GM21423 (cell line): ENCODE results near the gene CCSER2.
"Not testable (repeated sequence)": the region's sequence is repeated elsewhere in the genome, so short reads cannot be mapped to it uniquely, and the experiment has no call there.

Experiments
- ATAC-seq: cut with Tn5 transposase; IDR thresholded peaks from one replicate; pipeline ENCODE4 v1.9.1; 2021; ENCODE audit warnings: mild to moderate bottlenecking, moderate library complexity; ENCODE audit not compliant: unreplicated experiment

The CCSER2 gene

DNA sequence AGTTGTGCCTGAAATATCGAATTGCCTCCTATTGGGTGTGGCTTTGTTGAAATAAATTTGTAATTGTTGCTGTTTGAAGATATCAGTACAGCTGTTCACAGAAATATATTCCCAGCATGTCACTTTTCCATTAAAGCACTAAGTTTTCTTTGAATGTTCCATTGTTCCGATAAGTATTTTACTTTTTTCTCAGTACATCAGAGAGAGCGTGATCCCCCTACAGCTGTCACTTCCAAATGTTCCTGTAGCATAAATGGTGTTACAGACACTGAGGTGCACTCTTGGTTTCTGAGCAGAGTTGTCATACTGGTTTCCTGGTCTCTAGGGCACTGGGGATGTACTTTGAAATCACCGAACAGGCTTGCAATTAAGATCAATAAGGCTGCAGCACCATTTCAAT is 189.2 kb downstream of the CCSER2 start:
- no peak for ATAC-seq

DNA sequence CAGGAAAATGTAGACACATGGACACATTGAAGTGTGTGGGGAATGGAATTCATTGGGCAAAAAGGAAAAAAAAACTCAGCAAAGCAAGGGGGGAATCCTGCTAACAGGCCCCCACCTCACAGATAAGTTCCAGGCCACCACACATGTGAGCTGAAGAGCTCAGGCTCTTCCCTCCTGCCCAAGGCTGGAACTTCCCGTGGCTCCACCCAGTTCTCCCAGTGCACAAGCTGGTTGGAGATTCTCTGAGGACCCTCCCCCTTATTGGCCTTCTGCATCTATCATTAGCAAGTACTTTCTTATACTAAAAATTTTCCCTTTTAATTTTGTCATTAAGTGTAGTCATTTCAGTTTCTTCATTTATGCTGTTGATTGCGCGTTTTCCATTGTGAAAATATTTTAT is 190.8 kb downstream of the CCSER2 start:
- no peak for ATAC-seq

DNA sequence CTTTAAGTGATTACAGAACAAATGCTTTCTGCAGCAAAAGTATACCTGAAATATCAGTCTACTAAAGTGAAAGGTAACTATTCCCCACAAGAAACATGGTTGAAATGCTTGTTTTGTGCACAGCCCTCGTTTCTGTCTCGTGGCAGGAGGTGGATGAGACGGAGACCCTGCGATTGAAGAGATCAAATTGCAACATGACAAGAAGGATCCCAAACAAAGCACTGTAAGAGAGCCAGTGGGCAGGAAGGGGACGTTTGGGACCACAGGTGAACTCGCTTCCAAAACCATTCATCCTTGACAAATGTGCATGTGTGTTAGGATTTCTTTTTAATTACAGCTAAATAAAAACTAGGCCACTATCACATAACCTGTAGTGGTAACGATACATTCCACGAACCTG is 192.6 kb downstream of the CCSER2 start:
- ATAC-seq, result no peak

DNA sequence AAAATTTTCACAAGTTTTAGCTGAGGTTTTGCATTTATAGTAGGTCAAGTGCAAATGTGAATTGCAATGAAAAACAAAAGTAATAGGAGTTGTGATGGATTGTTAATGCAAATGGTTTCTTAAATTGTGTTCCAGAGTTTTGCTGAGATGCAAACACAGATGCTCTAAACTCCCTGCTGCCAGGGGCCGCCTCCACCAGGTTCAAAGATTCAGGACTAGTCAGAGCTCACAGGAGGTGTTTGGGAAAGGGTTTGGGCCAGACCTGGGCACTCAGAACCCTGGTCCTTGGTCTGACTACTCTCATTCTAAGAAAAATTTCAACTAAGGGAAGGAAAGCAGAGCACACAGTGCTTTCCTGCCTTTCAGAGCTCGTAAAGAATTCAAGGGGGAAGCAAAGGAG is 193.1 kb downstream of the CCSER2 start:
- ATAC-seq, result no peak

DNA sequence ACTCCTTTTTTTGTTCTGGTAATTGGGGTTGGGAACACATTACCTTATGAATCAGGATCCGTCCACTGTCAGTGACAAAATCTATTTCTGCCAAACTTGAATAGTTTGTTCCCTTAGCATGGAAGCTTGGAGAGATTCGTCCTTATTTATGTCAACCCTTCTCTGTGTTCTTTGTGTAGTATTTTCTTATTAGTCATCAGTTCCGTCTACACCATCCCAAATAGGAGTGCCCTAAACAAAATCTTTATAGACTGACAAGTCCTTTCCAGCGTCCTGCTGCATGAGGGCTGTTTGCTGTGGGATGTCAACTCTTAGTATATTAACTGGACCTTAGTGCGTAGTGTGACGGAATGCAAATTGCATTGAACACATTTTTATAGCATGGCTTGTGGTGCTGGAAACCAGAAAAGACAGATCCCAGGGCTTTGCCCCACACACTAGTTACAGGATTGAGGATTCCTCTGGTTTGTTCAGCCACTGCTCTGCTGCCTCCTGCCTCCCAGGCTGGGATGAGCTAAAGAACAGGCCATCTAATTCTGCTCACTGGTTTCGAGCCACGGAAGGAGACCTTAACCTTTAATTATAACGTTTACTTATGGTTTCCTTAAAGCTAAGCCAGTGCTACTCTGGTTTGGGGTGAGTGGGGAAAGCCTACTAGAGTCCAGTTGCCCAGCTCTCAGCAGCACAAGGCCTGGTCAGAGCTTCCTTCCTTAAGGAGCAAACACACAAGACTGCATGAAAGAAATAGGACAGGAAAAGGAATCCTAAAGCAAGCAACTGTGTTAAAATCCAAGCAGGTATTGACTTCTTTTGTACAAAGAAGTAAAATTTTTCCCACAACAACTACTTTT is 194.4 kb downstream of the CCSER2 start:
- no peak for ATAC-seq

DNA sequence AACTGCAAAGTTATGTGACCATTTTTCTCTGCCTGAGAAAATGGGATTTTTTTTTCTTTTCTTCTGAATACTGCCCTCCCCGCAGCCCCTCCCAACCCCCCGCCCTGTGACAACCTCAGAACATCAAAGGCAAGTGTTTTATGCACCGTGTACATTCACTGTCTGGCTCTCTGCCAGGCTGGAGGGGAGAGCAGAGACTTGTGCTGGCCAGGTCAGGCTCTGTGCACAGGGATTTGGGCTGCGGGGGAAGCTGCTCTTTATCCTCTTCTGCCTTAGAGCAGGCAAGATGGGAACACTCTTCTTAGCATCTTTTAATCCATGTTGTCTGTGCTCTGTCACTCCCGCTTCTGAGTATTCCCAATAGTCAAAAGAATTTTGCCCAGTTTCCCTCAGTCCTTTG is 195.1 kb downstream of the CCSER2 start:
- ATAC-seq, result no peak

DNA sequence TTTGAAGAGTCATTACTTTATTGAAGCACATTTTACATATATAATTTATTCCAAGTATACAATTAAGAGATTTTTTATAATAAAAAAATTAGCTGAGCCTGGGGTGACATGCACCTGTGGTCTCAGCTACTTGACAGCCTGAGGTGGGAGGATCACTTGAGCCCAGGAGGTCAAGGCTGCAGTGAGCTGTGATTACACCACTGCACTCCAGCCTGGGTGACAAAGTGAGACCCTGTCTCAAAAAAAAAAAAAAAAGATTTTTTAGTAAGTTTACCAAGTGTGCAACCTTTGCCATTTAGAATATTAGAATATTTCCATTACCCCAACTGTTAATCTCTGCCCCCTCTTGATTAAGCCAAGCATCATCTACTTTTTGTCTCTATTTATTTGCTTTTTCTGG is 196.0 kb downstream of the CCSER2 start:
- ATAC-seq, result no peak

DNA sequence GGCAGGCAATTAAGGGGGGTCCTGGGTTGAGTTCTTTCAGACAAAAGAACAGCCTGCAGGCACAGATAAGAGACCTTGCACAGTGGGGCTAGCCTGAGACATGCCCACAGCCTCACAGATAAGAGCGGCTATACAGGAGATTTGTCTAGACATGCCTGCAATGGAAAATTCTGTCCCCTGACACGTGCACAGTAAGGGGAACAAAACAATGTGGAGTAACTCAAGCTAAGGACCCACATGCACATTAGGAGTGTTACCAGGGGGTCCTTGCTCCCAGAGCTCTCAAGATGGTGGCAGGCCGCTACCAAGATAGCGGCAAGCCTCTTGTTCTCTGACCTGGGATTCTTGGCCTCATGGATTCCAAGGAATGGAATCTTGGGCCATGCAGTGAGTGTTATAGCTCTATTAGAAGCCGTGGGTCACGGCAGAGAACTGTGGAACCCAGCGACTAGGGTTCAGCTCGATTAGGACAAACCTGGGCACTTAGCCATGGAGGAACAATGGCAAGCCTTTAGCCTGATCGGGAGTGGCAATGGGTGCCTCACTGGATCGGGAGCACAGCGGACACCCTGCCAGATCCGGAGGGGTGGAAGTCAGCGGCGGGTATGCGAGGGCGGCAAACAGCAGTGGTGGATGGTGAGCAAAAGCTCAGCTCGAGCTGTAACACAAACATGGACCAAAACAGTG is 196.9 kb downstream of the CCSER2 start:
- ATAC-seq, result no peak

DNA sequence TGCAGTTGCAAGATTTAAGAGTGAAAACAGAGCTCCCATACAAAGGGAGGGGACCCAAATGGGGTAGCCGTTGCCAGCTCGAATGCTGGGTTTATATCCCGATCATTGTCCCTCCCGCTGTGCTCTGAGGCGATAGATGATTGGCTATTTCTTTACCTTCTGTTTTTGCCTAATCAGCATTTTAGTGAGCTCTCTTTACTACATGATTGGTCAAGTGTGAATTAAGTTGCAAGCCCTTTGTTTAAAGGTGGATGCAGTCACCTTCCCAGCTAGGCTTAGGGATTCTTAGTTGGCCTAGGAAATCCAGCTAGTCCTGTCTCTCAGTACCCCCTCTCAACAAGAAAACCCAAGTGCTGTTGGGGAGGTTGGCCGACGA is 197.4 kb downstream of the CCSER2 start:
- ATAC-seq, result not testable (repeated sequence)

DNA sequence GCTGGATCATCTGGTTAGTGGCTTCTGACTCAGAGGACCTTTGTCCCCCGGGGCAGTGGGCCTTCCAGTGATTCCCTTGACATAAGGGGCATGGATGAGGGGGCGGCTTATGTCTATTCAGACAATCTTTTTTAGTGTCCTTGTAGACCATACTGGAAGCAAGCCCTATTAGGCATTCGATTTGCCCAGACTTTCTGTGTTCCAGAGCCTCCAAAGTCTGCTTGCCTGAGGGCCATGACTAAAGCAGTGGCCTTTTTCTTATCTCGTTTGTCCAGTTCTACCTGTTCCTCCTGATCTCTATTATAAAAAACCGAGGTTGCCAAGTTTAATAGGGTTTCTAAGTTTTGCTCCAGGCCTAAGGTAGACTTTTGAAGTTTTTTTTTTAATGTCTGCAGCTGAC is 199.0 kb downstream of the CCSER2 start:
- ATAC-seq, result not testable (repeated sequence)

DNA sequence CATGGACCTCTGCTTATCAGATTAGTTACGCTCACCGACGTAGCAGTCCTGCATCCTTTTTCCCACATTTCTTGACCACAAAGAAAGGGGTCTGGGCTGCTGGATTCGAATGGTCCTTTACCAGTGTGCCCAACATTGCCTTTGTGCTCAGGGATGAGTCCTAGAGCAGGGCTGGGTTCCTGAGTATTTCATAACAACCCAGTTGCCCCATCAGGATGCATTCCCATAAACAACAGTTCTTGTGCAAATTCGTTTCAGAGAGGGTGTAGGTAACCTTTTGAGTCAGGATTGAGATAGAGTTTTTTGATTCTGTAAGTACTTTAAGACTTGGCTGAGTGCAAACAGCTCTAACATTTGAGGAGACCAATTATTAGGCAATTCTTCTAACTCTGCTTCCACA is 200.1 kb downstream of the CCSER2 start:
- ATAC-seq, result not testable (repeated sequence)

DNA sequence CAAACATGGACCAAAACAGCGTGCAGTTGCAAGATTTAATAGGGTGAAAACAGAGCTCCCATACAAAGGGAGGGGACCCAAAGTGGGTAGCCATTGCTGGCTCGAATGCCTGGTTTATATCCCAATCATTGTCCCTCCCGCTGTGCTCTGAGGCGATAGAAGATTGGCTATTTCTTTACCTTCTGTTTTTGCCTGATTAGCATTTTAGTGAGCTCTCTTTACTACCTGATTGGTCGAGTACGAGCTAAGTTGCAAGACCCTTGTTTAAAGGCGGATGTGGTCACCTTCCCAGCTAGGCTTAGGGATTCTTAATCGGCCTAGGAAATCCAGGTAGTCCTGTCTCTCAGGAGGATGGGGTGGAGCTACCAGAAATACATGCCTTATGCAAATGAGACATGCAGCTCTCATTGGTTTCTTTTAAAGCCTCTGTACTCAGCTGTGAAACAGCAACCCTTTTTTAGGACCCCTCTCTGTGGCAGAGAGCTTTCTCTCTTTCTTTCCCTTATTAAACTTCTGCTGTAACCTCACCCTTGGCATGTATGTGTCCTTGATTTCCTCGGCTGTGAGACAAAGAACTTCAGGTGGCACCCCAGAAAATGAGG is 202.4 kb downstream of the CCSER2 start:
- no peak for ATAC-seq

DNA sequence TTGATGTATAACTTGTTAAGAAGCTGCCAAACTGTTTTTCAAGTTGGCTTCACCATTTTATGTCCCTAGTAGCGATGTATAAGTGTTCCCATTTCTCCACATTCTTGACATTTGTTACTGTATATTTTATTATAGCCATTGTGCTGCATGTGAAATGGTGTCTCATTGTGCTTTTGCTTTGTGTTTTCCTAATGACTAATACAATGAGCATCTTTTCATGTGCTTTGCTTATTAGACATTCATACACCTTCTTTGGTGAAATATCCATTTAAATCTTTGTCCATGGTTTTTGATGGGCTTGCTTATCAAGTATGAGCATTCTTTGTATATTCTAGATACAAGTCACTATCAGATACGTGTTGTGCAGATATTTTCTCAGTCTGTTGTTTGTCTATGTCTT is 203.0 kb downstream of the CCSER2 start:
- ATAC-seq, result no peak

DNA sequence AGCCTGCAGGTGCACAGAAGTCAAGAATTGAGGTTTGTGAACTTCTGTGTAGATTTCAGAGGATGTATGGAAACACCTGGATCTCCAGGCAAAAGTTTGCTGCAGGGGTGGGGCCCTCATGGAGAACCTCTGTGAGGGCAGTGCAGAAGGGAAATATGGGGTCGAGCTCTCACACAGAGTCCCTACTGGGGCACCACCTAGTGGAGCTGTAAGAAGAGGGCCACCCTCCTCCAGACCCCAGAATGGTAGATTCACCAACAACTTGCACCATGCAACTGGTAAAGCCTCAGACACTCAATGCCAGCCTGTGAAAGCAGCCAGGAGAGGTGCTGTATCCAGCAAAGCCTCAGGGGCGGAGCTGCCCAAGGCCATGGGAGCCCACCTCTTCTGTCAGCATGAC is 205.8 kb downstream of the CCSER2 start:
- ATAC-seq, result no peak

DNA sequence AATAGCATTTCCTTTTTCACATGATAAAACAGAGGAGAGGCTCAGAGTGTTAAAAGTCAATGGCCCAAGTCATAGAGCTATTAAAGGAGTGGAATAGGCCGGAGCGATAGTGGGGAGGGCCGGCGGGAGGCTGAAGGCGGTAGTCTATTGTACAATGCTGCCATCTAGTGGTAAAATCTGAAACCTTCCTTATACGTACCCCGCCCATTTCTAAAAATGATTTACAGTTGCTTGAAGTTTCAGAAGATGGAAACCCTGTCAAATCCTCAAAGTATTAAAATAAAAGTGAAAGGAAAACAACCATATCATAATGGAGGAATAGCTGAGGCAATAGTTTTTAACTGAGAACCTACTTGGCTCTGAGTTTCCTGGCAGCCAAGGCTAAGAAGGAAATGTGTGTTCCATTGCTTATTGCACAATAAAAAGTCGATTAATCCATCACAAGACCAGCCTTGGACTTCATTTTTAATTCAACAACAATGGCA is 209.1 kb downstream of the CCSER2 start:
- peak; percentile 73 for ATAC-seq

DNA sequence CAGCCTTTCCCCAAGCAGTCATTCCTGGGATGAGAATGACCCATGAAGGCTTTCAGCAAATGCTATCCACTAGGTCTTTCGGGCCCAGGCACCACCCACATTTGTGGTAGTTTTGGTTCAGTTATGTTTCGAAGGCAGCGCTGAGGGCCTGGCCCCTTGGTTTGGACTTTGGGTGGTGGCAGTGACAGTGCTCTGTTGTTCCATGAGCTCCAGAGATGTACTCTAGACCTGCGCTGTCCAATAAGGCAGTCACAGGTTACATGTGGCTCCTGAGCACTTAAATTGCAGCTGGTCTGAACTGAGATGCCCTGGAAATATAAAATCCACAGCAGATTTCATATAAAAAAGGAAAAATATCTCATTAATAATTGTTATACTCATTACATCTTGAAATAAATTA is 209.6 kb downstream of the CCSER2 start:
- no peak for ATAC-seq

DNA sequence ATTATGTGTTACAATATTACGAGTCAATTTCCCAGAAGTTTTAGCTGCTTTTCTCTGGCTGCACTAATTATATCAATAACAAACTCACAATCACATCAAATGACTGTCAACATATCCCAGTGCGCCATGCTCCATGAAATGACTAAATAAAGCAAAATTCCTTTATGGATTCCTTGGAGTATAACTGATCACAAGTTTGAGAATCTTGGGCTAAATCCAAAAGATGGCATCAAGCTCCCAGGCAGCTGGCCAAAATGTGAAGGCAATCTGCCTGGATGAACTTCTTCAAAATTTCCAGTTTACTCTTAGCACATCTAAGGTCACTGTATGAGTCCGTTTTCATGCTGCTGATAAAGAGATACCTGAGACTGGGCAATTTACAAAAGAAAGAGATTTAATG is 210.8 kb downstream of the CCSER2 start:
- no peak for ATAC-seq

DNA sequence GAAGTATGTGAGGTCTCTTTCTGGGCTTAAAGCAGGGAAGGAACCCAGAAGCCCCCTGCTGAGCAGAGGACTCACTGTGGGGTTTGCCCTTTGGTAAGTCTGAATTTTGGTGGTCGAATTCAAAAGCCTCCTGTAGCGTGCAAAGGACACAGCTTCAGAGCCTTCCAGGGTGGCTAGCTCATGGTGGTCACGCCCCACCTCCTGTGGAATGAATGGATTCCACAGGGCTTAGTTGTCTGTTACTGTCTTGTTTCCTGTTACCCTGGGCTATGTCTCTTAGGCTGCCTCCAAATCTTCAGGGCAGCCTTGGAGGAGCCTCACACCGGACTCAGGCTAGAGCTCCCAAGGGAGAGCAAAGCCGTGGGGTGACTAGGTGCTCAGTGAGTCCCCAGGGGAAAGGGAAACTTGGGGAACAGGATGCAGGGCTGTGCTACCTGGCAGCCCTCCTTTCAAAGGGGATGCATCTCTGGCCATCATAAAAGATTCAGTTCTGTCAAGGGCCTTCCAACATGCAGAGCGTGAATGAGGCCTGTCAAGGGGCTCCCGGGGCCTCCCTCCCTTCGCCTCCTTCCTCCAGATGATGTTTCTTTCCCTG is 211.7 kb downstream of the CCSER2 start:
- ATAC-seq, result peak; percentile 22

DNA sequence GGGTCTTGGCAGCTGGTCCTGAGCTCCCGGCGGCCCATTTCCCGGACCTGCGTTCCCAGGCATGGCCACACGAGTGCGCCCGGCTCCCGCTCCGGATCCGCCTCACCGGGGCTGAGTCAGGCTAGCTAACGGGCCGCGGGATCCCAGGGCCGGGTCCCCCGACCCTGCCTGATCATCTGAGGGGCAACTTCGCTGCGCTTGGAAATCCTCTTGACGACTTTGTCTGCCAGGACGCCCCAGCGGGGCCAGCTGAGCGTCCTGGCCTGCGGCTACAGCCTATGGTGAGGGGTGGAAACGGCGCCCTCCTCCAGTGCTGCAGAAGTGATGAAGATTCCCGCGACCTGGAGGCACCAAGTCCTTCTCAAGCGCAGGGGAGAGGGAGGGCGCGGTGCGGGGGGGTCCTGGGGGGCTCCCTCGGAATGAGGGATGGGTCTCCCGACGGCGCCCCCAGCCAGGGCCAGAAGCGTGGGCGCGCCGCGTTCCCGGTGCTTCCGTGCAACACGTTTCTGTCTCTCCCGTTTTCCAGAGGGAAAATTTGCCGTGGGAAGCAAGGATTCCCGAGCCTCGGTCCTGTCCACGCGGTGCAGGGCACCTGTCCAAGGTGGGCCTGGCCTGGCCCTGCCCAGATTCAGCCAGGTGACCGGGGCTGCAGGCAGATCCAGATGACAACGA is 212.4 kb downstream of the CCSER2 start:
- peak; percentile 85 for ATAC-seq

DNA sequence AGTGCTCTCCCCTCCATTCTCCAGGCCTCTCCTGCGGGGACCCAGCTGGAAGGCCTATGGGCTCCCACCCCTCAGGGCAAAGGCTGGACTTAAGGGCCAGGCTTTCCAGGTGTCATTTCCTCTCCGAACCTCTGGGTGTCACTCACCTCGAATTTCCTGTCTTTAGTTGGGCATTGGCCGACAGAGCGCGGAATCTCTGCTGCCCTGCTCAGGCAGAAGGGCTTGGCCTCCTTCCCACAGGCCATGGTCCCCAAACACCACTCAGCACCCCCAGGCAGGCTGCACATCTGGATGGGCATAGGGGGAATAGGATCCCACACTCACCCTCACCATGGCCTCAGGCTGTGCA is 212.9 kb downstream of the CCSER2 start:
- no peak for ATAC-seq
